Peyer's patch (tissue), 4 donors: ENCODE measurements around the gene PHAX. TPM values are rescaled to one million over a fixed set of nuclear protein-coding genes. Genes with fewer than 3 reads are reported as not detected.
"Not testable (repeated sequence)": the region's sequence is repeated elsewhere in the genome, so short reads cannot be mapped to it uniquely, and the experiment has no call there.

Source experiments
- DNase-seq, 3 donors: peaks; one replicate each; pipeline ENCODE4 v3.0.0-alpha.2; 2017 to 2019
- H3K27ac ChIP-seq, 4 donors: fragments of 200-600 bp; sonication (generic); one replicate each; pipeline ENCODE4 v1.5.1; 2016 to 2019
- H3K27me3 ChIP-seq, 2 donors: fragments of 200-600 bp; sonication (generic); one replicate each; pipeline ENCODE4 v1.5.1; 2019
- H3K36me3 ChIP-seq, 3 donors: fragments of 200-600 bp; sonication (generic); one replicate each; pipeline ENCODE4 v1.5.1; 2016 to 2019
- H3K4me1 ChIP-seq, 4 donors: fragments of 200-600 bp; sonication (generic); one replicate each; pipeline ENCODE4 v1.5.1; 2016 to 2019
- H3K4me3 ChIP-seq, 4 donors: fragments of 200-600 bp; sonication (generic); 1 replicate in 3 of 4; 2 replicates in 1 of 4; pipeline ENCODE4 v1.5.1; 2016 to 2019; ENCODE audit warnings: mild to moderate bottlenecking in 1 of 4
- H3K9me3 ChIP-seq, 4 donors: fragments of 200-600 bp; sonication (generic); one replicate each; pipeline ENCODE4 v1.5.1; 2016 to 2019; ENCODE audit warnings: mild to moderate bottlenecking in 1 of 4
- CTCF ChIP-seq, 6 experiments: fragments of 450-650 bp in 4 of 6; fragments of 200-600 bp in 2 of 6; sonication (generic) in 1 of 6; IDR thresholded peaks; one replicate each; pipeline ENCODE4 v1.5.1; 2017 to 2019; ENCODE audit warnings: antibody characterized with exemption in 6 of 6, mild to moderate bottlenecking in 3 of 6, moderate library complexity in 1 of 6
- POLR2A ChIP-seq, 2 donors: fragments of 450-650 bp; IDR thresholded peaks; one replicate each; pipeline ENCODE4 v1.5.1; 2017; ENCODE audit warnings: antibody characterized with exemption in 2 of 2, mild to moderate bottlenecking in 2 of 2, moderate library complexity in 2 of 2
- total RNA-seq, 4 donors: library from RNA; depleted of rRNA; stranded (reverse); fragments of >200 nt; gene quantifications; one replicate each; pipeline ENCODE4 v1.1.0, GENCODE V29; 2016

Gene PHAX
- 10 to 100 TPM; 25.6 to 31.4 (median 27.4) TPM for total RNA-seq

DNA sequence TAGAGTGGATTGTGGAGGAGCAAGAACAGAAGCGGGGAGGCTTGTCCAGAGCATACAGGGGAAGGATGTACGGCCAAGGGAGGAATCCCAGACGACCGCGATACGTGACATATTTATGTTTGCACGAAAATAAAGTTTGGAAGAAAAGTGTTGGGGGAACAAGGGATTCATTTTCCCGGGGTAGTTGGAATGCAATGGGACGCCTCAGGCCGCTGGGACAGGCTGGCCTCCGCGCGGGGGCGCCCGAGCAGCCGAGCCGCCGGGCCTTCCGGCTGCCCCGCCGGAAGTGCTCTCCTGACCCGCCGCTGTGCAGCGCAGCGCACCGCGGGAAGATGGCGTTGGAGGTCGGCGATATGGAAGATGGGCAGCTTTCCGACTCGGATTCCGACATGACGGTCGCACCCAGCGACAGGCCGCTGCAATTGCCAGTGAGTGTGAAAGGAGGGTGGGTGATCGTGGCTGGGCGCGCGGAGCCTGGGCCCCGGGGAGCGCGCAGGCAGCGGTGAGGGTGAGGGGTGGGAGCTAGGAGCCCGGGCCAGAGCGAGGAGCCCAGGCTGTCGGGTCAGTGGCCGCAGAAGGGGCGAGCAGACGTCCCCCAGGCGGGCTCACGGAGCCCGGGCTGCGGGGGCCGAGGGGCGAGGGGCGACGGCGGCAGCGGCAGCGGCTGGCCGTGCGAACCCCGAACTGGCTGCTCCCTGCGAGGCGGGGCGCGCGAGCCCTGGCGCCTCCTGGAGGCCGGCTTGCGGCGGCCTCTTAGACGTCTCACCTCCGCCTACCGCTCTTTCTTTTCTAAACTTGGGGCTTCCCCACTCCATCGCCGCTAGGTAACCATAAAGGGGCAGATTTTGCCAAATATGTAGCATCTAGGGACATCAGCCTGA is at the start of gene PHAX:
Gene PHAX (plus strand): TSS at position 317 of the 881 bp plus-strand sequence. CDS start 16 bp downstream, at position 333.
- H3K27ac ChIP-seq, result peak within 1 kb of the TSS; percentile 80 to 95 (median 84)
- H3K4me1 ChIP-seq, result peaks cover 0 to 25% (median 9%) of the 10 kb centered on the region in 4 donors
- peak within 1 kb of the TSS; percentile 90 to 99 (median 97) for H3K4me3 ChIP-seq
- no peaks in the 10 kb centered on the region for H3K27me3 ChIP-seq
- no peaks in the 10 kb centered on the region for H3K9me3 ChIP-seq
- peaks cover 0 to 22% (median 0%) of the 10 kb centered on the region in 3 donors for H3K36me3 ChIP-seq
- peak; percentile 72 to 89 (median 86) for DNase-seq
- TF ChIP-seq POLR2A (IDR thresholded peaks at IDR 0.05), result peak in 1 of 2 donors; percentile 8
- peak; percentile 27 to 72 (median 61) for TF ChIP-seq CTCF (IDR thresholded peaks at IDR 0.05)

- Histone ChIP-seq H3K27ac (no peak overlapping the region), H3K27me3 (no peaks in the 10 kb centered on the region), H3K4me1 (no peaks in the 10 kb centered on the region), H3K9me3 (no peaks in the 10 kb centered on the region), H3K36me3 (peaks cover 0 to 40% (median 0%) of the 10 kb centered on the region in 3 donors), H3K4me3 (no peak overlapping the region)
- TF ChIP-seq CTCF (IDR thresholded peaks at IDR 0.05), result no peak
- no peak for TF ChIP-seq POLR2A (IDR thresholded peaks at IDR 0.05)
- no peak for DNase-seq
Measured at GRCh38 chr5:126552614-126553013, 48.1 kb upstream of the PHAX start.

DNA sequence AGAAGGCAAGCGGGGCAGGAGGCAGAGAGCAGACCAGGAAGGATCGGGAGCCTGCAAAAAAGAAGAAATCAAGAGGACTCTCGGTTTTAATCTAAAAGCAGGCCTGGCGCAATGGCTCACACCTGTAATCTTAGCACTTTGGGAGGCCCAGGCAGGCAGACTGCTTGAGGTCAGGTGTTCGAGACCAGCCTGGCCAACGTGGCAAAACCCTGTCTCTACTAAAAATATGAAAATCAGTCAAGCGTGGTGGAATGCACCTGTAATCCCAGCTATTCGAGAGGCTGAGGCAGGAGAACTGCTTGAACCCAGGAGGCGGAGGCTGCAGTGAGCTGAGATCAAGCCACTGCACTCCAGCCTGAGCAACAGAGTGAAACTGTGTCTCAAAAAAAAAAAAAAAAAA is 45.6 kb upstream of the PHAX start:
- H3K9me3 ChIP-seq, DNase-seq, H3K4me1 ChIP-seq, H3K27me3 ChIP-seq, H3K27ac ChIP-seq, H3K4me3 ChIP-seq: not testable (repeated sequence)
- H3K36me3 ChIP-seq, result peaks cover 0 to 33% (median 0%) of the 10 kb centered on the region in 3 donors

DNA sequence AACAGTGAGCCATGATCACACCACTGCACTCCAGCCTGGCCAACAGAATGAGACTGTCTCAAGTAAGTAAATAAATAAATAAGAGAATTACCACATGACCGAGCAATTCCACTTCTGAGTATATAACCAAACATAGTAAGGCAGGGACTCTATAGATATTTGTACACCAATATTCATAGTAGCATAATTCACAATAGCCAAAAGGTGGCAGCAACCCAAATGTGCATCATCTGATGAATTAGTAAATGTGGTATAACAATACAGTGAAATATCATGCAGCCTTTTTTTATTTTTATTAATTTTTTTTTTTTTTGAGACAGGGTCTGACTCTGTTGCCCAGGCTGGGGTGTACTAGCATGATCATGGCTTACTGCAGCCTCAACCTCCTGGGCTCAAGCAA is 38.8 kb upstream of the PHAX start:
- peaks cover 0 to 2% (median 0%) of the 10 kb centered on the region in 3 donors for H3K36me3 ChIP-seq
- no peak overlapping the region for H3K4me3 ChIP-seq
- no peak overlapping the region for H3K27ac ChIP-seq
- H3K27me3 ChIP-seq, result no peaks in the 10 kb centered on the region
- no peak for TF ChIP-seq POLR2A (IDR thresholded peaks at IDR 0.05)
- no peak for TF ChIP-seq CTCF (IDR thresholded peaks at IDR 0.05)
- DNase-seq, result no peak
- H3K4me1 ChIP-seq, result no peaks in the 10 kb centered on the region
- no peaks in the 10 kb centered on the region for H3K9me3 ChIP-seq

- Histone ChIP-seq H3K4me3 (no peak overlapping the region), H3K36me3 (peaks cover 0 to 3% (median 0%) of the 10 kb centered on the region in 3 donors), H3K4me1 (no peaks in the 10 kb centered on the region), H3K9me3 (no peaks in the 10 kb centered on the region), H3K27ac (no peak overlapping the region), H3K27me3 (no peaks in the 10 kb centered on the region)
- TF ChIP-seq POLR2A (IDR thresholded peaks at IDR 0.05), result no peak
- no peak for TF ChIP-seq CTCF (IDR thresholded peaks at IDR 0.05)
- no peak for DNase-seq
Measured at GRCh38 chr5:126562823-126563222, 37.9 kb upstream of the PHAX start.

- no peaks in the 10 kb centered on the region for H3K9me3 ChIP-seq
- TF ChIP-seq CTCF (IDR thresholded peaks at IDR 0.05) (no peak), POLR2A (IDR thresholded peaks at IDR 0.05) (no peak)
- H3K27ac ChIP-seq, result no peak overlapping the region
- DNase-seq, result no peak
- H3K36me3 ChIP-seq, result peaks cover 0 to 15% (median 0%) of the 10 kb centered on the region in 3 donors
- no peaks in the 10 kb centered on the region for H3K27me3 ChIP-seq
- no peaks in the 10 kb centered on the region for H3K4me1 ChIP-seq
- H3K4me3 ChIP-seq, result no peak overlapping the region
Measured at GRCh38 chr5:126568206-126568755, 32.5 kb upstream of the PHAX start.
